ENCODE results near the gene MEF2C. TPM values are rescaled to one million over a fixed set of nuclear protein-coding genes. Genes with fewer than 3 reads are reported as not detected.

The MEF2C gene
- total RNA-seq, 1 donor from 2014 or later = 54.2 TPM

DNA sequence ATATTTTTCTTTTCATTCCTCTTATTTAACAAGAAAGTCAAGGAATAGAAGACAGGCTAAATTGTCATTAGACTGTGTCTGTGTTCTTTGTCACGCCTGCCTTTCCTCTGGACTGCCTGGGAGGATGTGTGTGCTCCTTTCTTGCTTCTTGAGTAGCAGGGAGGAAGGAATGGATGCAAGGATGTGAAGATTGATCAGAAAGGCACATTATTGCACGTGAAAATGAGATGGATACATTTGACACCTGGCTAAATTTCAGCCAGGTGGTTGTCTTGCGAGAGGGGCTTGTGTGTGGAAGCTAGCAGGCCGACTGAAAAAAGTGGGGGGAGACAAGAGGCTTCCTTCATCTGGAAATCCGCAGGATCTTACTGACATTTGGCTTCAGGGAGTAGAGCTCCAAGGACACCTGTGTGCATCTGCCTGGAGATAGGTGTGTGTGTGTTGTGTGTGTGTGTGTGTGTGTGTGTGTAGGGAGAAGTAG, 200.1 kb downstream of the MEF2C start:
- H3K27ac ChIP-seq (replicated peaks) = no peak overlapping the region
- peaks cover 100% of the 10 kb centered on the region for H3K27me3 ChIP-seq (ENCODE audit: low read depth)
- TF ChIP-seq, protein P1, sequence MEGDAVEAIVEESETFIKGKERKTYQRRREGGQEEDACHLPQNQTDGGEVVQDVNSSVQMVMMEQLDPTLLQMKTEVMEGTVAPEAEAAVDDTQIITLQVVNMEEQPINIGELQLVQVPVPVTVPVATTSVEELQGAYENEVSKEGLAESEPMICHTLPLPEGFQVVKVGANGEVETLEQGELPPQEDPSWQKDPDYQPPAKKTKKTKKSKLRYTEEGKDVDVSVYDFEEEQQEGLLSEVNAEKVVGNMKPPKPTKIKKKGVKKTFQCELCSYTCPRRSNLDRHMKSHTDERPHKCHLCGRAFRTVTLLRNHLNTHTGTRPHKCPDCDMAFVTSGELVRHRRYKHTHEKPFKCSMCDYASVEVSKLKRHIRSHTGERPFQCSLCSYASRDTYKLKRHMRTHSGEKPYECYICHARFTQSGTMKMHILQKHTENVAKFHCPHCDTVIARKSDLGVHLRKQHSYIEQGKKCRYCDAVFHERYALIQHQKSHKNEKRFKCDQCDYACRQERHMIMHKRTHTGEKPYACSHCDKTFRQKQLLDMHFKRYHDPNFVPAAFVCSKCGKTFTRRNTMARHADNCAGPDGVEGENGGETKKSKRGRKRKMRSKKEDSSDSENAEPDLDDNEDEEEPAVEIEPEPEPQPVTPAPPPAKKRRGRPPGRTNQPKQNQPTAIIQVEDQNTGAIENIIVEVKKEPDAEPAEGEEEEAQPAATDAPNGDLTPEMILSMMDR (IDR thresholded peaks at IDR 0.05; ENCODE audit: borderline replicate concordance) = no peak
- H3K4me1 ChIP-seq = peaks cover 29% of the 10 kb centered on the region
- no peaks in the 10 kb centered on the region for H3K36me3 ChIP-seq
- no peak for DNase-seq
- H3K4me3 ChIP-seq = no peak overlapping the region
- no peaks in the 10 kb centered on the region for H3K9me3 ChIP-seq (replicated peaks)
- intact Hi-C loops (cut with micrococcal nuclease) = loop anchor here (5.0 to 10.0 kb wide), 2 partner anchors 538 to 901 kb away; no protein-coding TSS in a partner anchor

DNA sequence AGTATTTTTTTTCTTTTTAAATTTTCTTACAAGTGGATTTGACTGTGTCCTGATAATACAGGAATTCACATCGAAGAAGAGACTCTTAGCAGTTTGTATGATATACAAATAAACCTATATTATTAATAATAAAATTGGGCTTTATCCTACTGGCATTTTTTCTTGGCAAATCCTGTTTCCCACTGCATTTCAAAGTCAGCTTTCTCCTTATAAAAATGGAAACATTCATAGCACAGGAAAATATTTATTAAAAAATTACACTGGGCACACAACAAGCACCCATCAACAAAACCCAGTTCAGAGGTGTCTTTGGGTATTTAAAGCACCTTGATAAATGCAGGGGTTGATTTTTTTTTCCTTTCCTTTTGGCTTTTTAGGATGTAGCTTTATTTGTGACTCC, 200.9 kb downstream of the MEF2C start:
- DNase-seq = no peak
- intact Hi-C loops (cut with micrococcal nuclease) = loop anchor here (5.0 to 10.0 kb wide), 2 partner anchors 537 to 900 kb away; no protein-coding TSS in a partner anchor
- Histone ChIP-seq H3K9me3 (replicated peaks) (no peaks in the 10 kb centered on the region), H3K4me3 (no peak overlapping the region), H3K27ac (replicated peaks) (no peak overlapping the region), H3K4me1 (peaks cover 29% of the 10 kb centered on the region), H3K36me3 (no peaks in the 10 kb centered on the region), H3K27me3 (ENCODE audit: low read depth) (peaks cover 100% of the 10 kb centered on the region)
- TF ChIP-seq, protein P1 (IDR thresholded peaks at IDR 0.05; ENCODE audit: borderline replicate concordance) = no peak

DNA sequence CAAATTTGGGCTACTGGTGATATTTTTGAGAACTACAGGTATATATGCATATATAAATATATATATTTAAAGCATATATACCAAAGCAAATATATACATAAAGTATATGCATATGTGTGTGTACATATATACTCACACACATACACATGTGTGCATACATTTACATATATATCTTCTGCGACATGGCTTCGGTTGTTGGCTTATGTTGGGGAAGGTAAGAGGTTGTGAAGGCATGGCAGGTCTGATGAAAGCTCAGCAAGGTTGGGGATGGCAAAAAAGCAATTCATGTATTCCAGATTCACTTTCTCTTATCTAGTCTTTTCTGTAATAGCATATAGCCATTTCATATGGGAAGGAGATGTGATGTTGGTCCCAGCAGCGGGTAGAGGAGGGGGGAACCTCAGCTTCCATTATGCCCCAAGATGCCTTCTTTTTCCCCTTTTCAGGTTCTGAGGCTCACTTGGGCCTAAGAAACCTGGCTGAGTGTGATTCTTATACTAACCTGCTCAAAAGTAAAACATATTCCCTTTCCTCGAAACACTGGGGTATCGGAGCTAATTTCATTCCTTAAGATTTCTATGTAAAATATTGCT, 201.7 kb downstream of the MEF2C start:
- no peaks in the 10 kb centered on the region for H3K36me3 ChIP-seq
- H3K27me3 ChIP-seq (ENCODE audit: low read depth) = peaks cover 100% of the 10 kb centered on the region
- intact Hi-C loops (cut with micrococcal nuclease) = loop anchor here (5.0 to 10.0 kb wide), 2 partner anchors 537 to 899 kb away; no protein-coding TSS in a partner anchor

DNA sequence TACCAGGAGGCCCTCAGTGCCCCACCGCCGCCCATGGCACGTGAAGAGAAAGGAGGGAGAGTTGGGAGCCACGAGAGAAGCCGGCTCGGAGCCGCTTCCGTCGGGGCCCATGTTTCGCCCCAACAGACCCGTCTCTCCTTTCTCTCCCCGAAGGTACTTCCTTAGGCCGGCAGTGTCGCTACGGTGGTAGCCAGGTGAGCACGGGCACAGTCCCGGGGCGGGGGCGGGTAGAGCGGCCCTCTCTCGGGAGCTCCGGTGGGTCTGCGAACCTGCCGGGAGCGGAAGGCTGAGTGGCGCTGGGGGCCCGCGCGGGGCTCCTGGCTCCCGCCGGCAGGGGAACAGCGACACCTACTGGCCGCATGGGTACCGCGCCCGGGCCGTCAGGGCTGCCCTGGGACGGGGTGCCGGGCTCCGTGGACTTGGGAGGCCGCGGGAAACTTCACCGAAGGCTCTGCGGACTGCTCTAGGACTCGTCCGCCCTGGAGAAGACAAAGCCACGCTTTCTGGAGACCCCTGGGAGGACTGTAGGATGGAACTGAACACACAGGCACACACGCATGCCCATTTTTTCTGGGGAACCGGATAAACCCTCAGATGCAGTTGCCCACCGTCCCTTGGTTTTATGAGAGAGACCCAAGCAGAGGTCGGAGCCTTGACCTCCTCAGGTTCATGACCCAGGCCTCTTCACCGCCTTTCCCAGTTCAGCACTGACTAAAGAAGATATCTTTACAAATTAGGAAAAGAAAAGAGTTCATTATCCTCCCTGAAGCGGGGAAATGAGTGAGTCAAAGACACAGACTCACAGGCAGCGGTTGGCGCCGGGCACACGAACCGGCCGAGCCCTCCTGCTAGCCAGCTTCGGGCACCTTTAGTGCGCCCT, 202.5 kb downstream of the MEF2C start:
- intact Hi-C loops (cut with micrococcal nuclease) = loop anchor here (5.0 to 10.0 kb wide), 2 partner anchors 536 to 898 kb away; no protein-coding TSS in a partner anchor
- Histone ChIP-seq H3K4me3 (peak overlapping the region; percentile 58), H3K27me3 (ENCODE audit: low read depth) (peaks cover 99% of the 10 kb centered on the region), H3K4me1 (peaks cover 35% of the 10 kb centered on the region), H3K36me3 (no peaks in the 10 kb centered on the region), H3K9me3 (replicated peaks) (no peaks in the 10 kb centered on the region), H3K27ac (replicated peaks) (no peak overlapping the region)
- DNase-seq = peak; percentile 66
- TF ChIP-seq, protein P1 (IDR thresholded peaks at IDR 0.05; ENCODE audit: borderline replicate concordance) = peak; percentile 95

More for the DNA sequence above, 201.7 kb downstream of the MEF2C start:
- Histone ChIP-seq H3K4me3 (no peak overlapping the region), H3K4me1 (peaks cover 29% of the 10 kb centered on the region), H3K9me3 (replicated peaks) (no peaks in the 10 kb centered on the region), H3K27ac (replicated peaks) (no peak overlapping the region)
- TF ChIP-seq, protein P1 (IDR thresholded peaks at IDR 0.05; ENCODE audit: borderline replicate concordance) = no peak
- no peak for DNase-seq

DNA sequence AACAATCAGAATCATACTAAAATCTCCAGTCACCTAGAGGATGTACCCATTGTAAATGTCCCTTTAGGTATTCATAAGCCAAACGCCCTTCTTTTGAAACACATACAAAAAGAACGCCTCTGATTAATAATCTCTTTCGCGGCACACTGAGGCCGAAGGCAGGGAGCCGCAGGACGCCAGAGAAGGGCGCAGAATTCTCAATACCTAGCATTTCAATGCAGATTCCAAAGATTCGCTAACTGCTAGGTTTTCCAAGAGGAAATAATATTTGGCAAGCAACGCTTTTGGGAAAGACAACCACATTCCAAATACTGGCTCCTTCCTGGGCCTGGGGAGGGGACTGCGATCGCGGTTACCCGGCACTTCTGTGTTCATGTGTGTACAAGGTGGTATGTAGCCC, 203.3 kb downstream of the MEF2C start:
- intact Hi-C loops (cut with micrococcal nuclease) = loop anchor here (5.0 to 10.0 kb wide), 2 partner anchors 535 to 897 kb away; no protein-coding TSS in a partner anchor
- no peaks in the 10 kb centered on the region for H3K9me3 ChIP-seq (replicated peaks)
- no peaks in the 10 kb centered on the region for H3K36me3 ChIP-seq
- H3K27me3 ChIP-seq (ENCODE audit: low read depth) = peaks cover 99% of the 10 kb centered on the region
- H3K4me1 ChIP-seq = peaks cover 39% of the 10 kb centered on the region
- TF ChIP-seq, protein P1 (IDR thresholded peaks at IDR 0.05; ENCODE audit: borderline replicate concordance) = no peak
- DNase-seq = no peak
- no peak overlapping the region for H3K27ac ChIP-seq (replicated peaks)
- peak overlapping the region; percentile 58 for H3K4me3 ChIP-seq
